ENCODE results near the gene RUFY1.

DNA sequence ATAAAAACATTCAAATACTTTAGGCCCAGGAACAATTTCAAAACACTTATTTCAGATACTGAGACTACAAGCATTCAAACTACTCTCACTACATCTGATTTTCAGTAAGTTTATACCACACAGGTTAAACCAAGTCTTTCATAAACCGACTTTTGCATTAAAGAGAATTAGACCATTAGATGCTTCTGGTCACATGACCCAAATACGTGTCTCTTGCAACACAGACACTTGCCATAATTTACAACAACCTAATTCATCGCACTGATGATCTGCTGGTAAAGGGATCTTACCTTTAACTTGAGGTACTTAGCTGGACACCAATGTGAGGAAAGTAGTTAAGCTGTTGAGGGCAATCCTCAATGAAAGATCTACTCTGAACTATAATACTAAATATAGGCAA, 69.9 kb downstream of the RUFY1 start:
- TF ChIP-seq CTCF (conservative IDR thresholded peaks at IDR 0.05; ENCODE audit: low read length) (no peak), EZH2phosphoT487 (IDR thresholded peaks at IDR 0.05; ENCODE audit: borderline replicate concordance, low read depth, low read length) (no peak)

Measured in OCI-LY7 (cell line).